Neural cell (in vitro differentiated cells): ENCODE data around the gene ENAM. TPM values are rescaled to one million over a fixed set of nuclear protein-coding genes. Genes with fewer than 3 reads are reported as not detected.

Experiments used
- H2AFZ ChIP-seq: fragments of 200-600, 300-800 bp; sonication (generic), shearing (Covaris generic); 2 replicates; pipeline ENCODE4 v1.6.0; 2014; ENCODE audit warnings: low read depth, mild to moderate bottlenecking, antibody characterized with exemption, low read length, moderate library complexity
- H3F3A ChIP-seq: fragments of 200-600 bp; shearing (Covaris generic); 2 replicates; pipeline ENCODE4 v1.6.1; 2016; ENCODE audit warnings: mild to moderate bottlenecking, moderate library complexity, mixed read lengths, antibody characterized with exemption, low read length; ENCODE audit not compliant: insufficient read depth, poor library complexity, severe bottlenecking
- H3K27ac ChIP-seq: fragments of 200-600, 300-800 bp; sonication (generic), shearing (Covaris generic); 2 replicates; pipeline ENCODE4 v1.5.1; 2014; ENCODE audit warnings: mild to moderate bottlenecking, low read length, moderate library complexity
- H3K27me3 ChIP-seq: fragments of 300-800, 200-600 bp; sonication (generic), shearing (Covaris generic); 2 replicates; pipeline ENCODE4 v1.6.0; 2014; ENCODE audit warnings: mild to moderate bottlenecking, low read depth, low read length, moderate library complexity; ENCODE audit not compliant: insufficient read depth
- H3K36me3 ChIP-seq: fragments of 300-800, 200-600 bp; sonication (generic), shearing (Covaris generic); 2 replicates; pipeline ENCODE4 v1.5.1; 2014; ENCODE audit warnings: mild to moderate bottlenecking, antibody characterized with exemption, low read length, moderate library complexity; ENCODE audit not compliant: insufficient read depth
- H3K4me2 ChIP-seq: fragments of 300-800, 200-600 bp; sonication (generic), shearing (Covaris generic); 2 replicates; pipeline ENCODE4 v1.6.0; 2014; ENCODE audit warnings: mild to moderate bottlenecking, low read length
- H3K4me3 ChIP-seq: fragments of 300-800, 200-600 bp; sonication (generic), shearing (Covaris generic); 2 replicates; pipeline ENCODE4 v1.5.1; 2014; ENCODE audit warnings: mild to moderate bottlenecking, low read length, moderate library complexity
- H3K79me2 ChIP-seq: fragments of 200-600 bp; shearing (Covaris generic); replicated peaks from 2 replicates; pipeline ENCODE4 v1.6.0; 2014; ENCODE audit warnings: mild to moderate bottlenecking, low read length, moderate library complexity; ENCODE audit not compliant: insufficient read depth
- H3K9ac ChIP-seq: fragments of 300-800, 200-600 bp; sonication (generic), shearing (Covaris generic); 2 replicates; pipeline ENCODE4 v1.6.1; 2016; ENCODE audit warnings: mild to moderate bottlenecking, low read length, mixed read lengths
- H3K9me2 ChIP-seq: fragments of 200-600 bp; shearing (Covaris generic); 2 replicates; pipeline ENCODE4 v1.6.1; 2016; ENCODE audit warnings: mild to moderate bottlenecking, low read length, mixed read lengths; ENCODE audit not compliant: insufficient read depth
- H3K9me3 ChIP-seq: fragments of 200-600, 300-800 bp; sonication (generic), shearing (Covaris generic); 2 replicates; pipeline ENCODE4 v1.6.1; 2016; ENCODE audit warnings: mild to moderate bottlenecking, mixed run types, low read length, moderate library complexity, mixed read lengths
- H4K20me1 ChIP-seq: fragments of 200-600 bp; shearing (Covaris generic); 2 replicates; pipeline ENCODE4 v1.6.1; 2016; ENCODE audit warnings: mild to moderate bottlenecking, mixed run types; ENCODE audit not compliant: insufficient read depth
- EP300 ChIP-seq: fragments of 450-650 bp; conservative IDR thresholded peaks from 2 replicates; pipeline ENCODE4 v1.6.1; 2014; ENCODE audit warnings: antibody characterized with exemption, mild to moderate bottlenecking, moderate library complexity; ENCODE audit not compliant: poor library complexity, severe bottlenecking
- EZH2 ChIP-seq: fragments of 200-600, 300-800 bp; shearing (Covaris generic), sonication (generic); IDR thresholded peaks from 2 replicates; pipeline ENCODE4 v1.6.1; 2014; ENCODE audit warnings: antibody characterized with exemption, low read length, borderline replicate concordance, mild to moderate bottlenecking; ENCODE audit not compliant: insufficient read depth, poor library complexity, severe bottlenecking
- MXI1 ChIP-seq: fragments of 450-650 bp; conservative IDR thresholded peaks from 2 replicates; pipeline ENCODE4 v1.6.1; 2014; ENCODE audit warnings: antibody characterized with exemption, mild to moderate bottlenecking; ENCODE audit not compliant: poor library complexity, severe bottlenecking
- POLR2AphosphoS5 ChIP-seq: IDR thresholded peaks from 2 replicates; pipeline ENCODE4 v1.6.1; 2012
- RAD21 ChIP-seq: fragments of 450-650 bp; conservative IDR thresholded peaks from 2 replicates; pipeline ENCODE4 v1.6.1; 2014; ENCODE audit warnings: antibody characterized with exemption, mild to moderate bottlenecking, moderate library complexity
- REST ChIP-seq: IDR thresholded peaks from 2 replicates; pipeline ENCODE4 v1.6.1; 2012; ENCODE audit warnings: borderline replicate concordance
- SMC3 ChIP-seq: fragments of 450-650 bp; conservative IDR thresholded peaks from 2 replicates; pipeline ENCODE4 v1.6.1; 2014; ENCODE audit warnings: antibody characterized with exemption, mild to moderate bottlenecking, moderate library complexity; ENCODE audit not compliant: poor library complexity
- TAF1 ChIP-seq: IDR thresholded peaks from 2 replicates; pipeline ENCODE4 v1.6.1; 2012; ENCODE audit warnings: low read depth
- polyA plus RNA-seq: library from polyadenylated mRNA; depleted of rRNA; stranded (reverse); fragments of >200 nt; gene quantifications from 2 replicates; pipeline ENCODE4 v1.2.3, GENCODE V29; 2014
- TF ChIP-seq, protein P1 (sequence below): fragments of 450-650 bp; IDR thresholded peaks from 2 replicates; pipeline ENCODE4 v1.5.1; 2014; ENCODE audit warnings: antibody characterized with exemption, mild to moderate bottlenecking, moderate library complexity; ENCODE audit not compliant: poor library complexity, severe bottlenecking

ENAM gene
- polyA plus RNA-seq, 1 donor from 2014 or later = not detected

- TF ChIP-seq POLR2AphosphoS5 = no peak
- no peak for TF ChIP-seq REST
- no peak for TF ChIP-seq SMC3
- TF ChIP-seq EP300 = no peak
- no peak for TF ChIP-seq MXI1
- no peak for TF ChIP-seq TAF1
- no peak for TF ChIP-seq EZH2
- TF ChIP-seq, protein P1, sequence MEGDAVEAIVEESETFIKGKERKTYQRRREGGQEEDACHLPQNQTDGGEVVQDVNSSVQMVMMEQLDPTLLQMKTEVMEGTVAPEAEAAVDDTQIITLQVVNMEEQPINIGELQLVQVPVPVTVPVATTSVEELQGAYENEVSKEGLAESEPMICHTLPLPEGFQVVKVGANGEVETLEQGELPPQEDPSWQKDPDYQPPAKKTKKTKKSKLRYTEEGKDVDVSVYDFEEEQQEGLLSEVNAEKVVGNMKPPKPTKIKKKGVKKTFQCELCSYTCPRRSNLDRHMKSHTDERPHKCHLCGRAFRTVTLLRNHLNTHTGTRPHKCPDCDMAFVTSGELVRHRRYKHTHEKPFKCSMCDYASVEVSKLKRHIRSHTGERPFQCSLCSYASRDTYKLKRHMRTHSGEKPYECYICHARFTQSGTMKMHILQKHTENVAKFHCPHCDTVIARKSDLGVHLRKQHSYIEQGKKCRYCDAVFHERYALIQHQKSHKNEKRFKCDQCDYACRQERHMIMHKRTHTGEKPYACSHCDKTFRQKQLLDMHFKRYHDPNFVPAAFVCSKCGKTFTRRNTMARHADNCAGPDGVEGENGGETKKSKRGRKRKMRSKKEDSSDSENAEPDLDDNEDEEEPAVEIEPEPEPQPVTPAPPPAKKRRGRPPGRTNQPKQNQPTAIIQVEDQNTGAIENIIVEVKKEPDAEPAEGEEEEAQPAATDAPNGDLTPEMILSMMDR = no peak
- Histone ChIP-seq H3K79me2 (no peaks in the 10 kb centered on the region), H3K4me3 (no peak overlapping the region), H3K4me2 (no peak overlapping the region), H4K20me1 (no peaks in the 10 kb centered on the region), H3K27ac (no peak overlapping the region), H3F3A (no peaks in the 10 kb centered on the region), H3K36me3 (no peaks in the 10 kb centered on the region), H3K9me3 (no peaks in the 10 kb centered on the region), H3K9ac (no peak overlapping the region), H2AFZ (no peak overlapping the region), H3K27me3 (no peaks in the 10 kb centered on the region), H3K9me2 (no peaks in the 10 kb centered on the region)
These were observed 48.1 kb downstream of the ENAM start for GRCh38 chr4:70676554-70677090.

DNA sequence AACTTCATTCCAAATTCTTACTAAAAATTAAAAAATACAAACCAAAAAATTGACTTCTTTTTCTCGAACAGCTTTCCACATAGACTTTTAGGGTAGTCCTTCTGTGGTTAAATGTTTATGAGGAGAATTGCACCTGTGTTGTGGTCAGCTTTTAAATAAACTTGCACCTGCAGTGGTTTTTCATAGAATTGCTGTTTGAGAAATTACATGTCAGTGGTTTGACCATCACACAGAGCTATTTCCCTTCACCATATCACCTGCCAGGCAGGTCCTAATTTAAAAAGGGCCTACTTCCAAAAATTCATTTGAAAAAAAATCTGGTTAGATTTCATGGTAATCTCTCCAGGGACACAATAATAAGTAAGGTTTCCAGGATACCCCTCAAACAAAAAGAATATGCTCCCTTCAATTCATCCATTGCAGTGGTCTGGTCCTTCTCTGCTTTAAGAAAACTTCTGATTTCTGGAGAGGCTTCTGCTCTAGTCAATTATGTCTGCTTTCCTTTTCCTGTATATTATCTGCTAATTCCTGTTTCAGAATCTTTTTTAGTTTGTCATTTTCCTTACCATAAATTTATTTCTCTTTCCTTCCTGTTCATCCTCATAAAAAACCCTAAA lies 49.9 kb downstream of the ENAM start:
- Histone ChIP-seq H4K20me1 (no peaks in the 10 kb centered on the region), H3K4me3 (no peak overlapping the region), H3K4me2 (no peak overlapping the region), H3K27ac (no peak overlapping the region), H2AFZ (no peak overlapping the region), H3F3A (no peaks in the 10 kb centered on the region), H3K9me3 (no peaks in the 10 kb centered on the region), H3K36me3 (no peaks in the 10 kb centered on the region), H3K79me2 (no peaks in the 10 kb centered on the region), H3K9ac (no peak overlapping the region), H3K27me3 (no peaks in the 10 kb centered on the region), H3K9me2 (no peaks in the 10 kb centered on the region)
- TF ChIP-seq, protein P1 = no peak
- no peak for TF ChIP-seq EZH2
- no peak for TF ChIP-seq EP300
- TF ChIP-seq SMC3 = no peak
- TF ChIP-seq POLR2AphosphoS5 = no peak
- TF ChIP-seq REST = no peak
- TF ChIP-seq TAF1 = no peak
- no peak for TF ChIP-seq RAD21
- no peak for TF ChIP-seq MXI1
